Neuronal stem cell (in vitro differentiated cells): Measurements from ENCODE around the gene GPR137B.
A peak's percentile ranks its signal among the peaks of the same experiment; 100 is the strongest.
"Not testable (repeated sequence)": the region's sequence is repeated elsewhere in the genome, so short reads cannot be mapped to it uniquely, and the experiment has no call there.

Experiments
- DNase-seq: peaks from one replicate; pipeline ENCODE4 v3.0.0-alpha.2; 2013; ENCODE audit warnings: low spot score
- H2AFZ ChIP-seq: one replicate; pipeline ENCODE4 v1.6.1; 2013; ENCODE audit warnings: mild to moderate bottlenecking, low read length, inconsistent platforms
- H2AK5ac ChIP-seq: 2 replicates; pipeline ENCODE4 v1.6.1; 2013; ENCODE audit warnings: low read depth, mild to moderate bottlenecking, inconsistent platforms, low read length, moderate library complexity, mixed read lengths
- H2BK120ac ChIP-seq: 2 replicates; pipeline ENCODE4 v1.6.1; 2013; ENCODE audit warnings: low read depth, mild to moderate bottlenecking, inconsistent platforms, low read length, moderate library complexity, mixed read lengths
- H2BK12ac ChIP-seq: one replicate; pipeline ENCODE4 v1.6.1; 2013; ENCODE audit warnings: low read length, inconsistent platforms
- H2BK15ac ChIP-seq: 2 replicates; pipeline ENCODE4 v1.6.1; 2013; ENCODE audit warnings: mild to moderate bottlenecking, low read length, inconsistent platforms, mixed read lengths
- H2BK5ac ChIP-seq: one replicate; pipeline ENCODE4 v1.6.1; 2013; ENCODE audit warnings: inconsistent platforms, mild to moderate bottlenecking, low read length, moderate library complexity
- H3K14ac ChIP-seq: one replicate; pipeline ENCODE4 v1.6.1; 2013; ENCODE audit warnings: low read length, inconsistent platforms
- H3K18ac ChIP-seq: 2 replicates; pipeline ENCODE4 v1.6.1; 2013; ENCODE audit warnings: low read length, inconsistent platforms
- H3K23ac ChIP-seq: 2 replicates; pipeline ENCODE4 v1.6.1; 2013; ENCODE audit warnings: low read depth, mild to moderate bottlenecking, mixed read lengths, low read length, inconsistent platforms; ENCODE audit not compliant: poor library complexity
- H3K27ac ChIP-seq: replicated peaks from 3 replicates; pipeline ENCODE4 v1.5.1; 2013; ENCODE audit warnings: low read length, inconsistent platforms
- H3K27me3 ChIP-seq, 3 experiments: 2 replicates each; pipeline ENCODE4 v1.6.1; 2013; ENCODE audit warnings: low read length in 3 of 3, mild to moderate bottlenecking in 2 of 3, inconsistent platforms in 1 of 3, low read depth in 1 of 3, mixed read lengths in 1 of 3, moderate library complexity in 1 of 3; ENCODE audit not compliant: control insufficient read depth in 3 of 3, insufficient read depth in 3 of 3
- H3K36me3 ChIP-seq, 2 donors: replicated peaks in 1 of 2; 2 replicates each; pipeline ENCODE4 v1.6.1; 2013; ENCODE audit warnings: low read length in 2 of 2; ENCODE audit not compliant: control insufficient read depth in 2 of 2, insufficient read depth in 2 of 2
- H3K4ac ChIP-seq: 2 replicates; pipeline ENCODE4 v1.6.1; 2013; ENCODE audit warnings: inconsistent platforms, mild to moderate bottlenecking, low read length, moderate library complexity
- H3K4me1 ChIP-seq, 2 donors: 1 replicate in 1 of 2; 2 replicates in 1 of 2; pipeline ENCODE4 v1.6.1; 2013; ENCODE audit warnings: low read length in 2 of 2, low read depth in 1 of 2; ENCODE audit not compliant: control insufficient read depth in 2 of 2, insufficient read depth in 1 of 2
- H3K4me2 ChIP-seq: one replicate; pipeline ENCODE4 v1.6.1; 2013; ENCODE audit warnings: mild to moderate bottlenecking, low read length, inconsistent platforms; ENCODE audit not compliant: insufficient read depth, poor library complexity, severe bottlenecking
- H3K4me3 ChIP-seq, 2 donors: 2 replicates each; pipeline ENCODE4 v1.5.1; 2013; ENCODE audit warnings: low read length in 2 of 2, mild to moderate bottlenecking in 2 of 2, inconsistent platforms in 1 of 2, moderate library complexity in 1 of 2
- H3K79me1 ChIP-seq: one replicate; pipeline ENCODE4 v1.6.1; 2013; ENCODE audit warnings: low read depth, mild to moderate bottlenecking, inconsistent platforms, low read length, moderate library complexity
- H3K9ac ChIP-seq: one replicate; pipeline ENCODE4 v1.6.1; 2013; ENCODE audit warnings: mild to moderate bottlenecking, low read depth, low read length, inconsistent platforms; ENCODE audit not compliant: poor library complexity
- H3K9me3 ChIP-seq, 2 donors: replicated peaks in 1 of 2; 2 replicates each; pipeline versions ENCODE3 to v1.6.1; 2013; ENCODE audit warnings: low read length in 2 of 2, mild to moderate bottlenecking in 2 of 2, inconsistent platforms in 1 of 2, low read depth in 1 of 2, mixed read lengths in 1 of 2, moderate library complexity in 1 of 2; ENCODE audit not compliant: control insufficient read depth in 2 of 2, insufficient read depth in 1 of 2
- H4K8ac ChIP-seq: one replicate; pipeline ENCODE4 v1.6.1; 2013; ENCODE audit warnings: low read depth, mild to moderate bottlenecking, inconsistent platforms, low read length, moderate library complexity
- H4K91ac ChIP-seq: one replicate; pipeline ENCODE4 v1.6.1; 2013; ENCODE audit warnings: low read length, low read depth, mild to moderate bottlenecking, inconsistent platforms; ENCODE audit not compliant: poor library complexity
- WGBS, 2 donors: extraction: QIAGEN DNeasy Blood & Tissue Kit; methylation state at CpG; one replicate each; pipeline ENCODE4 v1.1.7; 2013; ENCODE audit warnings: missing lambda C conversion rate in 2 of 2, mixed read lengths in 1 of 2; ENCODE audit not compliant: insufficient read length in 2 of 2, insufficient replicate concordance in 1 of 2; ENCODE audit errors: extremely low coverage in 2 of 2; 5-methylcytosine and 5-hydroxymethylcytosine counted together

Gene GPR137B

GRCh38 chr1:236155841-236156503 is 13.6 kb downstream of the GPR137B start:
- no peak overlapping the region for H3K4me2 ChIP-seq
- H3K23ac ChIP-seq, result peak overlapping the region; percentile 48
- DNase-seq, result no peak
- H3K36me3 ChIP-seq, result no peaks in the 10 kb centered on the region
- no peak overlapping the region for H2AK5ac ChIP-seq
- H4K8ac ChIP-seq, result no peak overlapping the region
- no peak overlapping the region for H3K4me3 ChIP-seq
- no peak overlapping the region for H3K4ac ChIP-seq
- no peak overlapping the region for H3K14ac ChIP-seq
- H3K27ac ChIP-seq, result no peak overlapping the region
- no peaks in the 10 kb centered on the region for H3K27me3 ChIP-seq
- H2BK15ac ChIP-seq, result no peak overlapping the region
- no peak overlapping the region for H3K9ac ChIP-seq
- H3K4me1 ChIP-seq, result peaks cover 0 to 2% of the 10 kb centered on the region in 2 donors
- H2BK12ac ChIP-seq, result no peak overlapping the region
- peak overlapping the region; percentile 6 for H3K18ac ChIP-seq
- WGBS, 2 donors, result no CpG with 5 or more reads among the region's 15 CpGs
- no peak overlapping the region for H2AFZ ChIP-seq
- no peak overlapping the region for H2BK5ac ChIP-seq
- H2BK120ac ChIP-seq, result no peak overlapping the region
- no peaks in the 10 kb centered on the region for H3K79me1 ChIP-seq
- no peak overlapping the region for H4K91ac ChIP-seq
- peaks cover 3% of the 10 kb centered on the region in 2 donors for H3K9me3 ChIP-seq

GRCh38 chr1:236156512-236157208 is 14.3 kb downstream of the GPR137B start:
- Histone ChIP-seq H3K27ac (no peak overlapping the region), H3K9ac (no peak overlapping the region), H3K4me3 (no peak overlapping the region), H2BK12ac (no peak overlapping the region), H3K9me3 (peaks cover 6 to 7% of the 10 kb centered on the region in 2 donors), H2AK5ac (no peak overlapping the region), H3K23ac (no peak overlapping the region), H3K27me3 (no peaks in the 10 kb centered on the region), H2BK5ac (no peak overlapping the region), H3K36me3 (no peaks in the 10 kb centered on the region), H2AFZ (no peak overlapping the region), H3K79me1 (no peaks in the 10 kb centered on the region), H3K14ac (no peak overlapping the region), H3K18ac (no peak overlapping the region), H2BK120ac (no peak overlapping the region), H3K4ac (no peak overlapping the region), H3K4me1 (peaks cover 0 to 2% of the 10 kb centered on the region in 2 donors), H4K8ac (no peak overlapping the region), H3K4me2 (no peak overlapping the region), H4K91ac (no peak overlapping the region), H2BK15ac (no peak overlapping the region)
- no peak for DNase-seq
- WGBS, 2 donors, result no CpG with 5 or more reads among the region's 18 CpGs

- not testable (repeated sequence) for H2BK120ac ChIP-seq, H3K79me1 ChIP-seq, H2BK12ac ChIP-seq, H3K4me3 ChIP-seq, H4K91ac ChIP-seq, H3K18ac ChIP-seq, H3K23ac ChIP-seq, DNase-seq, H3K9ac ChIP-seq, H3K14ac ChIP-seq, H3K27ac ChIP-seq, H3K4me1 ChIP-seq, H3K27me3 ChIP-seq, H4K8ac ChIP-seq, H3K36me3 ChIP-seq, H2BK15ac ChIP-seq, H2BK5ac ChIP-seq, H3K4me2 ChIP-seq, H2AK5ac ChIP-seq, H2AFZ ChIP-seq, H3K4ac ChIP-seq, H3K9me3 ChIP-seq
- no CpG with 5 or more reads among the region's 9 CpGs for WGBS, 2 donors
Measured at GRCh38 chr1:236158072-236158471, 15.7 kb downstream of the GPR137B start.

DNA sequence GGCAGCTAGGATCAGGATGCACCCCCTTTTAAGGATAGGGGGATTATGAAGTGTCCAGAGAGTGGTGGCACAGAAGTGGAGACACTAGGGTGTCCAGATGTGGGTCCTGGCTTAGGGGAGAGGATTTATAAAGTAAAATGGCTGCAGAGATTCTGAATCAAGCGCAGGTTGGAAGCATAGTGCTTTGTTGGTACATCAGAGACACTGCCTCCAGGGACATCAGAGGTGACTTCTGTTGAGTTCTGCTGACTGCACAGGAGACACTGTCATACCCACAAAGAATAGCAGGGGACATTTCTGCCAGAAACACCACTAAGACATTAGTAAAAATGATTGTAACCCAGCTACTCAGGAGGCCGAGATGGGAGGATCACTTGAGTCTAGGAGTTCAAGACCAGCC is 16.4 kb downstream of the GPR137B start:
- Histone ChIP-seq H3K18ac (no peak overlapping the region), H2AK5ac (no peak overlapping the region), H3K14ac (no peak overlapping the region), H3K79me1 (no peaks in the 10 kb centered on the region), H3K9me3 (peaks cover 6 to 7% of the 10 kb centered on the region in 2 donors), H3K27me3 (no peaks in the 10 kb centered on the region), H2AFZ (no peak overlapping the region), H3K9ac (no peak overlapping the region), H3K36me3 (no peaks in the 10 kb centered on the region), H2BK15ac (no peak overlapping the region), H4K91ac (no peak overlapping the region), H3K23ac (no peak overlapping the region), H2BK5ac (no peak overlapping the region), H3K4me1 (peaks cover 0 to 2% of the 10 kb centered on the region in 2 donors), H4K8ac (no peak overlapping the region), H2BK120ac (no peak overlapping the region), H3K4me3 (no peak overlapping the region), H3K4me2 (no peak overlapping the region), H3K27ac (no peak overlapping the region), H3K4ac (no peak overlapping the region), H2BK12ac (no peak overlapping the region)
- DNase-seq, result no peak
- WGBS, 2 donors, result no CpG with 5 or more reads among the region's 2 CpGs
